Breast epithelium (tissue), 4 donors: ENCODE results near the gene ITGB7. TPM values are rescaled to one million over a fixed set of nuclear protein-coding genes. Genes with fewer than 3 reads are reported as not detected.

ENCODE experiments used
- DNase-seq, 2 donors: peaks; one replicate each; pipeline ENCODE4 v3.0.0-alpha.2; 2019; ENCODE audit warnings: low spot score in 2 of 2
- H3K27ac ChIP-seq, 2 donors: fragments of 200-600 bp; sonication (generic) in 1 of 2; one replicate each; pipeline ENCODE4 v1.5.1; 2016 to 2019; ENCODE audit warnings: mild to moderate bottlenecking in 1 of 2
- H3K27me3 ChIP-seq, 2 donors: fragments of 200-600 bp; sonication (generic) in 1 of 2; one replicate each; pipeline versions ENCODE4 v1.5.1 to v1.6.0; 2017 to 2019; ENCODE audit warnings: control low read depth in 1 of 2, mild to moderate bottlenecking in 1 of 2
- H3K36me3 ChIP-seq: fragments of 200-600 bp; one replicate; pipeline ENCODE4 v1.5.1; 2019
- H3K4me1 ChIP-seq, 2 donors: fragments of 200-600 bp; sonication (generic); one replicate each; pipeline ENCODE4 v1.5.1; 2016 to 2019; ENCODE audit warnings: control low read depth in 1 of 2
- H3K4me3 ChIP-seq, 3 donors: fragments of 200-600 bp; sonication (generic); 1 replicate in 2 of 3; 2 replicates in 1 of 3; pipeline ENCODE4 v1.5.1; 2016 to 2019; ENCODE audit warnings: mild to moderate bottlenecking in 3 of 3, moderate library complexity in 2 of 3
- H3K9me3 ChIP-seq, 2 donors: fragments of 200-600 bp; sonication (generic) in 1 of 2; one replicate each; pipeline ENCODE4 v1.5.1; 2016 to 2019; ENCODE audit warnings: control low read depth in 1 of 2
- POLR2A ChIP-seq: fragments of 450-650 bp; IDR thresholded peaks from one replicate; pipeline ENCODE4 v1.6.1; 2016; ENCODE audit warnings: antibody characterized with exemption, mild to moderate bottlenecking, moderate library complexity
- POLR2AphosphoS5 ChIP-seq, 3 donors: sonication (generic); formaldehyde crosslinking; IDR thresholded peaks; one replicate each; pipeline ENCODE4 v1.6.1; 2017; ENCODE audit warnings: antibody characterized with exemption in 3 of 3
- intact Hi-C: fragments of 100-400 bp; cut with DNase I; formaldehyde crosslinking; loops from one replicate; pipeline ENCODE4 v1.15.1; 2023; ENCODE audit warnings: low total_unique reads
- total RNA-seq, 3 donors: library from RNA; depleted of rRNA; stranded (reverse); fragments of >200 nt; gene quantifications; one replicate each; pipeline ENCODE4 v1.1.0, GENCODE V29; 2016
- TF ChIP-seq, protein P1 (sequence below), 3 donors: fragments of 450-650 bp; IDR thresholded peaks; one replicate each; pipeline ENCODE4 v1.5.1; 2016 to 2017; ENCODE audit warnings: antibody characterized with exemption in 3 of 3, mild to moderate bottlenecking in 3 of 3, moderate library complexity in 3 of 3

Gene ITGB7
- total RNA-seq, 3 donors from 2014 or later: 1.1 to 2.9 (median 2.9) TPM

DNA sequence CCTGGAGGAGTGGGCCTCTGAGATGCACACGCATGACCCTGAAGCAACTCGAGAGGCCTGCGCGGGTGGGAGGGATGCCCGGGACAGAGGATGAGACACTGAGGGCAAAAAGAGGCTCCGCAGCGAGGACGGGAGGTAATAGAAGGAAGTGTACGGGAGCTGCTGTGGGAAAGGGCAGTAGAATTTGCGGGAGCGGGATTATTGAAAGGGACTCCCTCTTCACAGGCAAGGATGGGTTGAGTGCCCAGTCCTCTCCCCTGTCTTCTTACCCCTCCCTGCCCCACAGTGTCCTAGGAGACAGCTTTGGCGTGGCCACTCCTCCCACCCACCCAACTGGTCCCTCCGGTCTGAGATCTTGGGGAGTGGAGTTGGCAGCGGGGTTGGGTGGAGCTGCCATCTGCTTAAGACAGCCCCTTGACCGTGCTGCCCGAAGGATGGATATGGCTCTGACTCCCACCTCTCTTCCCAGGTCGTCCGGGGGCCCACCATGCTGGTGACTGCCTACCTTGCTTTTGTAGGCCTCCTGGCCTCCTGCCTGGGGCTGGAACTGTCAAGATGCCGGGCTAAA, 45.4 kb upstream of the ITGB7 start:
- no peak for TF ChIP-seq POLR2A
- TF ChIP-seq, protein P1, sequence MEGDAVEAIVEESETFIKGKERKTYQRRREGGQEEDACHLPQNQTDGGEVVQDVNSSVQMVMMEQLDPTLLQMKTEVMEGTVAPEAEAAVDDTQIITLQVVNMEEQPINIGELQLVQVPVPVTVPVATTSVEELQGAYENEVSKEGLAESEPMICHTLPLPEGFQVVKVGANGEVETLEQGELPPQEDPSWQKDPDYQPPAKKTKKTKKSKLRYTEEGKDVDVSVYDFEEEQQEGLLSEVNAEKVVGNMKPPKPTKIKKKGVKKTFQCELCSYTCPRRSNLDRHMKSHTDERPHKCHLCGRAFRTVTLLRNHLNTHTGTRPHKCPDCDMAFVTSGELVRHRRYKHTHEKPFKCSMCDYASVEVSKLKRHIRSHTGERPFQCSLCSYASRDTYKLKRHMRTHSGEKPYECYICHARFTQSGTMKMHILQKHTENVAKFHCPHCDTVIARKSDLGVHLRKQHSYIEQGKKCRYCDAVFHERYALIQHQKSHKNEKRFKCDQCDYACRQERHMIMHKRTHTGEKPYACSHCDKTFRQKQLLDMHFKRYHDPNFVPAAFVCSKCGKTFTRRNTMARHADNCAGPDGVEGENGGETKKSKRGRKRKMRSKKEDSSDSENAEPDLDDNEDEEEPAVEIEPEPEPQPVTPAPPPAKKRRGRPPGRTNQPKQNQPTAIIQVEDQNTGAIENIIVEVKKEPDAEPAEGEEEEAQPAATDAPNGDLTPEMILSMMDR (IDR thresholded peaks at IDR 0.05): peak in 1 of 3 donors; percentile 21
- intact Hi-C loops: loop anchor here (5.0 kb wide), 1 partner anchor 35 kb away; no protein-coding TSS in a partner anchor
- H3K27ac ChIP-seq: peak overlapping the region; percentile 84 to 97

DNA sequence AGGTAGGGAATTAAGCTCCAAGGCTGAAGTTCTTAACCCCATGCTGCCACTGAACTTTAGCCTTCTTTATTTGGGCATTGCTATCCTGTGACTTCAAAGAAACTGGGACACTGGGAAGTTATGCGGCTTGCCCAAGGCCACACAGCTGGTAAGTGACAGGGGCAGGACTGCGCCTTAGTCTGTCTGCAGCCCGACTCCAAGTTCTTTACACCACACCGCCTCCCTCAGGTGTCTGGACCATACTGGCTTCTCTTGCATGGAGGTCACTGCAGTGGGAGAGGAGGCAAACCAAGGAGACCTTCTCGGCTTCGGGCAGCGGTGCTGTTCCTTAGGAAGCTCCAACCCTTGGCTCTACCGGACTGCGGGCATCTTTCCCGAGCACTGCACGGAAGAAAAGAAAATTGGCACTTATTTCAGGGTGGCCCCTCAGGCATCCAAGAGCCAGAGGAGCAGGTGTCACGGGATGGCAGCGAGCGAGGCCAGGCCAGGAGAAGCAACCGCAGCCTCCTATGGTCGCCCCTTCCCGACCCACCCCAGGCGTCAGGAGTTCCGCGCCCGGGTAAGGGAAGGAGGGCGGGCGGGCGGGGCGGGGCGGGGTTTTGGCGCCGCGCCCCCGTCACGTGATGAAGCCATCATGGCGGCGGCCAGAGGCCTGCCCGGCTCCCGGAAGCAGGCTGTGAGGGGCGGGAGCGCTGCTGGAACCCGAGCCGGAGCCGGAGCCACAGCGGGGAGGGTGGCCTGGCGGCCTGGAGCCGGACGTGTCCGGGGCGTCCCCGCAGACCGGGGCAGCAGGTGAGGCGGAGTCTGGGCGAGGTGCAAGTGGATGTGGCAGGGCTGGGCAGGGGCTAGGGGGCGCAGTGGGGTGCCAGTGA, 44.7 kb upstream of the ITGB7 start:
- Histone ChIP-seq H3K27ac (peak overlapping the region; percentile 84 to 97), H3K27me3 (no peaks in the 10 kb centered on the region), H3K4me1 (peaks cover 0 to 11% of the 10 kb centered on the region in 2 donors), H3K9me3 (no peaks in the 10 kb centered on the region), H3K36me3 (no peaks in the 10 kb centered on the region), H3K4me3 (peak overlapping the region; percentile 76 to 97 (median 88))
- TF ChIP-seq POLR2A: no peak
- TF ChIP-seq POLR2AphosphoS5 (IDR thresholded peaks at IDR 0.05): peak; percentile 25 to 38 (median 38)
- TF ChIP-seq, protein P1 (IDR thresholded peaks at IDR 0.05): peak in 2 of 3 donors; percentile 29 to 36
- peak; percentile 76 to 86 for DNase-seq
- intact Hi-C loops: loop anchor here (5.0 kb wide), 1 partner anchor 34 kb away; no protein-coding TSS in a partner anchor

More for the DNA sequence above, 45.4 kb upstream of the ITGB7 start:
- peak overlapping the region; percentile 76 to 97 (median 88) for H3K4me3 ChIP-seq
- H3K4me1 ChIP-seq: peaks cover 0 to 11% of the 10 kb centered on the region in 2 donors
- H3K36me3 ChIP-seq: no peaks in the 10 kb centered on the region
- peak; percentile 60 to 72 for DNase-seq
- H3K9me3 ChIP-seq: no peaks in the 10 kb centered on the region
- H3K27me3 ChIP-seq: no peaks in the 10 kb centered on the region

DNA sequence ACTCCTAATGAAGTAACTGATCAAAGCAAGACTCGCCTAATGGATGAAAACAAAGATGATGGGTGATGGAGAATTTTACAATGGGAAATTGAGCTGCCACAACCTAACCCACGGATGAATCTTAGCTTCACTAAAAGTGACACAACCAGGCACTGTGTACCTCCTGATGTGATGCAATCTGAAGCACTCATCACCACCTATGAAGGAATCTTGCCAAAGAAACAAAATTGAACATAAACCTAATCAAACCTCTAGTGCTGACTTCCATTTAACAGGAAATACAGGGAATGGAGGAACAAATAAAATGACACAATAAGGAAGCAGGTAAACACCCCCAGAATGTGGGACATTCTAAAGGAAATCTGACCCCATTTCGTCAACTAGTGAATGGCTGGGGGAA, 38.2 kb upstream of the ITGB7 start:
- no peak overlapping the region for H3K4me3 ChIP-seq
- TF ChIP-seq POLR2AphosphoS5 (IDR thresholded peaks at IDR 0.05): no peak
- TF ChIP-seq POLR2A: no peak
- TF ChIP-seq, protein P1 (IDR thresholded peaks at IDR 0.05): no peak
- no peak for DNase-seq
- H3K27me3 ChIP-seq: no peaks in the 10 kb centered on the region
- H3K4me1 ChIP-seq: no peaks in the 10 kb centered on the region
- H3K27ac ChIP-seq: no peak overlapping the region
- intact Hi-C loops: no loop called here
- no peaks in the 10 kb centered on the region for H3K36me3 ChIP-seq
- no peaks in the 10 kb centered on the region for H3K9me3 ChIP-seq

DNA sequence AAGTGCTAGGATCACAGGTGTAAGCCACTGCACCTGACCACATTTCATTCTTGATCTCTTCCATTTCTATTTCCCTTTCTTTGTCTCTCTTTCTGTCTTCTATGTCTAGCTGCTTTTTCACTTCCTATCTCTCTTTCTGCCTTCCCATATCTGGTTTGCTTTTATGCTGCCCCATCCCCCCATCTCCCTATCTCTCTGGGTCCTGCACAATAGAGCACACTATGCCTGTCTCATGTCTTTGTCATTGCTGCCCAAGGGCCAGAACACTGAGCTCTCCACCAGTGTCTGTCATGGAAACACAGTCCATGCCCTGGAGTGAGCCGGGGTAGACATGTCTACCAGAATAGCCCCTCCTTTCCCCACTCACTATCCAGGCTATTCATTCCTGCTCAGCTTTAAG, 37.3 kb upstream of the ITGB7 start:
- H3K4me1 ChIP-seq: no peaks in the 10 kb centered on the region
- H3K27me3 ChIP-seq: no peaks in the 10 kb centered on the region
- intact Hi-C loops: loop anchor here (5.0 kb wide), 1 partner anchor 892 kb away; no protein-coding TSS in a partner anchor
- DNase-seq: no peak
- no peak for TF ChIP-seq POLR2AphosphoS5 (IDR thresholded peaks at IDR 0.05)
- TF ChIP-seq POLR2A: no peak
- TF ChIP-seq, protein P1 (IDR thresholded peaks at IDR 0.05): no peak
- no peaks in the 10 kb centered on the region for H3K9me3 ChIP-seq
- H3K27ac ChIP-seq: no peak overlapping the region
- no peaks in the 10 kb centered on the region for H3K36me3 ChIP-seq
- no peak overlapping the region for H3K4me3 ChIP-seq
